Osteoblast (primary cell): ENCODE data around the gene MRPL37. TPM values are rescaled to one million over a fixed set of nuclear protein-coding genes. Genes with fewer than 3 reads are reported as not detected.

Experiments used
- DNase-seq: peaks from one replicate; pipeline ENCODE4 v3.0.0; 2011; ENCODE audit warnings: low spot score, mixed read lengths; ENCODE audit not compliant: insufficient read length; ENCODE audit errors: missing footprints
- H2AFZ ChIP-seq: 2 replicates; pipeline ENCODE4 v1.6.0; 2011; ENCODE audit warnings: mild to moderate bottlenecking, low read length
- H3K27ac ChIP-seq: 2 replicates; pipeline ENCODE4 v1.5.1; 2011; ENCODE audit warnings: mild to moderate bottlenecking, low read depth, low read length, moderate library complexity
- H3K27me3 ChIP-seq: 2 replicates; pipeline ENCODE4 v1.6.0; 2012; ENCODE audit warnings: mild to moderate bottlenecking, control low read depth, inconsistent platforms, low read length, moderate library complexity; ENCODE audit not compliant: insufficient read depth
- H3K36me3 ChIP-seq: 2 replicates; pipeline ENCODE4 v1.5.1; 2011; ENCODE audit warnings: mild to moderate bottlenecking, low read length, control low read depth, moderate library complexity; ENCODE audit not compliant: insufficient read depth
- H3K4me1 ChIP-seq: 2 replicates; pipeline ENCODE4 v1.5.1; 2011; ENCODE audit warnings: mild to moderate bottlenecking, low read length, control low read depth, moderate library complexity; ENCODE audit not compliant: insufficient read depth
- H3K4me2 ChIP-seq: 2 replicates; pipeline ENCODE4 v1.6.0; 2011; ENCODE audit warnings: mild to moderate bottlenecking, low read length; ENCODE audit not compliant: insufficient read depth
- H3K4me3 ChIP-seq: fragments of 200-600 bp; sonication (generic); 3 replicates; pipeline ENCODE4 v1.5.1; 2012; ENCODE audit warnings: mild to moderate bottlenecking, low read length, inconsistent platforms; ENCODE audit not compliant: insufficient read depth
- H3K79me2 ChIP-seq: 2 replicates; pipeline ENCODE4 v1.6.0; 2012; ENCODE audit warnings: mild to moderate bottlenecking, low read length, control low read depth, inconsistent platforms; ENCODE audit not compliant: insufficient read depth
- H3K9me3 ChIP-seq: 2 replicates; pipeline ENCODE4 v1.5.1; 2011; ENCODE audit warnings: low read depth, low read length, control low read depth
- H4K20me1 ChIP-seq: 2 replicates; pipeline ENCODE4 v1.6.0; 2012; ENCODE audit warnings: mild to moderate bottlenecking, low read length, control low read depth; ENCODE audit not compliant: insufficient read depth
- total RNA-seq: library from RNA; depleted of rRNA; stranded (reverse); fragments of >200 nt; gene quantifications from 2 replicates; pipeline ENCODE4 v1.2.3, GENCODE V29; 2012
- TF ChIP-seq, protein P1 (sequence below): IDR thresholded peaks from 2 replicates; pipeline ENCODE4 v1.5.1; 2011; ENCODE audit warnings: mild to moderate bottlenecking, low read depth, low read length, moderate library complexity; ENCODE audit errors: extremely low read depth

Gene MRPL37
- total RNA-seq, 1 donor = 88.7 TPM

DNA sequence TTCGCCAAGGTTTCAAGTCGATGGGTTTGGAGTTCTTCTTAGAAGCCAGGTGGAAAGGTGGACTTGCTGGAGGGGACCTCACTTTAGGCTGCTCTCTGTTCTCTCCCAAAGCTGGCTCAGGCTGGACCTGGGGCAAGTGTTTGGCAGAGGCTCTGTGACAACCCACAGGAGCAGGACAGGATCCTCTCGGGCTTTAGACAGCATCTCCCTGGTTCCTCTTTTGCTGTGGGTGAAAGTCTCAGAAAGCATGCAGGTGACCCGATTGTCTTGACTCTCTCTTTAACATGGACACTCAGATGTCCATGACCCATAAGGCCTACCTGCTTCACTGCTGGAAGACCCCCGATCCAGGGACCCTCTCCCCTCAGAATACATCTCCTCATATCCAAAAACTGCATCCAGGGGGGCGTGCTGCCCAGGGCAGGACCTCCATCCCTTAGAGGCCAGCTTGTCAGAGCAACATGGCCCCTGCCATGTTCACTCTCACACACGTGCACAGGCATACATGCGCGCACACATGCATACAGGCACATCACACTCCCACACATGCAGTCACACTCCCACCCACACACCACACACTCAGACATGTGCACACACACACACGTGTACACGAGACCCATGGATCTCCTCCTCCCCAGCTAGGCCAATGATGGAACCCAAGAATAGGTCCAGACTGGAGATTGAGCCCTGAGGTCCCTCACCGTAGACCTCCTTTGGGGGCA is 21.3 kb downstream of the MRPL37 start:
- H4K20me1 ChIP-seq = peaks cover 6% of the 10 kb centered on the region
- no peak overlapping the region for H3K4me3 ChIP-seq
- H3K27me3 ChIP-seq = no peaks in the 10 kb centered on the region
- no peaks in the 10 kb centered on the region for H3K79me2 ChIP-seq
- peaks cover 29% of the 10 kb centered on the region for H3K36me3 ChIP-seq
- TF ChIP-seq, protein P1, sequence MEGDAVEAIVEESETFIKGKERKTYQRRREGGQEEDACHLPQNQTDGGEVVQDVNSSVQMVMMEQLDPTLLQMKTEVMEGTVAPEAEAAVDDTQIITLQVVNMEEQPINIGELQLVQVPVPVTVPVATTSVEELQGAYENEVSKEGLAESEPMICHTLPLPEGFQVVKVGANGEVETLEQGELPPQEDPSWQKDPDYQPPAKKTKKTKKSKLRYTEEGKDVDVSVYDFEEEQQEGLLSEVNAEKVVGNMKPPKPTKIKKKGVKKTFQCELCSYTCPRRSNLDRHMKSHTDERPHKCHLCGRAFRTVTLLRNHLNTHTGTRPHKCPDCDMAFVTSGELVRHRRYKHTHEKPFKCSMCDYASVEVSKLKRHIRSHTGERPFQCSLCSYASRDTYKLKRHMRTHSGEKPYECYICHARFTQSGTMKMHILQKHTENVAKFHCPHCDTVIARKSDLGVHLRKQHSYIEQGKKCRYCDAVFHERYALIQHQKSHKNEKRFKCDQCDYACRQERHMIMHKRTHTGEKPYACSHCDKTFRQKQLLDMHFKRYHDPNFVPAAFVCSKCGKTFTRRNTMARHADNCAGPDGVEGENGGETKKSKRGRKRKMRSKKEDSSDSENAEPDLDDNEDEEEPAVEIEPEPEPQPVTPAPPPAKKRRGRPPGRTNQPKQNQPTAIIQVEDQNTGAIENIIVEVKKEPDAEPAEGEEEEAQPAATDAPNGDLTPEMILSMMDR = no peak
- H2AFZ ChIP-seq = no peak overlapping the region
- peak overlapping the region; percentile 87 for H3K27ac ChIP-seq
- no peaks in the 10 kb centered on the region for H3K9me3 ChIP-seq
- peak; percentile 58 for DNase-seq
- peaks cover 25% of the 10 kb centered on the region for H3K4me1 ChIP-seq
- no peak overlapping the region for H3K4me2 ChIP-seq

DNA sequence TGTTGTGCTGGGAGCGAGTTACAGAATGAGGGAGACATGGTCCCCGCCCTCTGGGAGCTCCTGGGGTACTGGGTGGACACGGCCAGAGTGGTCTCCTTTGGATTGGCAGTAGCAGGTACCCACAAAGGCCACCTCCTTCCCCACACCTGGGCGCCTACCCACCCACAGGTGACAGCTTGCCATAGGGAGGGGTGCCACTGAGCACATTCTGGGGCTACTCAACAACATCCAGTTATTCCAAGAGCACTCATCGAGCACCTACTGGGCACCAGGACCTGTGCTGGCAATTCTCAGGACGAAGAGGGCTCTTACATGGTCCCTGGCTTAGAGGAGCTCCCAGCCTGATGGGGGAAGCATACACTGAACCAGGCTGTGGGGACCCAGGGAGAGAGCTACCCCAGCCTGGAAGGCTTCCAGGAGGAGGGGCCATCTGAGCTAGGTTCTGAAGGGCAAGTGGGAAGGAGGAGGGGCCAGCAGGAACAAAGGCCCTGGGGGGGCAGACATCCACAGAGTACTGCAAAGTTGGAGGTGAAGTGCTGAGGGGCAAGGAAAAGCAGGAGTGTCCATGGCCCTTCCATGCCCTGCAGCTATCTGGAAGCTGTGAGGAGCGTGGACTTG is 22.0 kb downstream of the MRPL37 start:
- Histone ChIP-seq H3K27ac (no peak overlapping the region), H3K4me1 (peaks cover 25% of the 10 kb centered on the region), H3K36me3 (peaks cover 22% of the 10 kb centered on the region), H3K4me2 (no peak overlapping the region), H3K9me3 (no peaks in the 10 kb centered on the region), H3K27me3 (no peaks in the 10 kb centered on the region), H3K4me3 (no peak overlapping the region), H3K79me2 (no peaks in the 10 kb centered on the region), H4K20me1 (peaks cover 6% of the 10 kb centered on the region), H2AFZ (no peak overlapping the region)
- TF ChIP-seq, protein P1 = no peak
- peak; percentile 53 for DNase-seq

DNA sequence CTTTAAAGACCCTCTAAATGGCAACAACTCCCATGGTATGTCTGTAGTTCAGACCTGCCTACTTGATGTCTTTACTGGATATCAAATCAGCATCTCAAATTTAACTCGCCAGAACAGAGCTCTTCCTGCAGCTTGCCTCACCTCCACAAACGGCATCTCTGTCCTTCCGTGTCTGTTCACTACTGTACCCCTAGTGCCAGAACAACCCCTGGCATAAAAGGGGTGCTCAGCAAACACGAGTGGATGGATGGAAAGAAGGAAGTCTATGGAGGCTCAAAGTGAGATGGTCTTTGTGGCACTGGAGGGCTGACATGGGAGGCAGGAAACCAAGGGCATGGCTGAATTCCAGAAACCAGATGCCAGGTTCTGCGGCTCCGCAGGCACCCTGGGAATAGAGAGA is 22.7 kb downstream of the MRPL37 start:
- Histone ChIP-seq H3K27me3 (no peaks in the 10 kb centered on the region), H3K4me2 (no peak overlapping the region), H3K4me1 (peaks cover 32% of the 10 kb centered on the region), H4K20me1 (peaks cover 6% of the 10 kb centered on the region), H3K4me3 (no peak overlapping the region), H3K27ac (no peak overlapping the region), H3K9me3 (no peaks in the 10 kb centered on the region), H2AFZ (no peak overlapping the region), H3K79me2 (no peaks in the 10 kb centered on the region), H3K36me3 (peaks cover 14% of the 10 kb centered on the region)
- TF ChIP-seq, protein P1 = no peak
- peak; percentile 62 for DNase-seq

DNA sequence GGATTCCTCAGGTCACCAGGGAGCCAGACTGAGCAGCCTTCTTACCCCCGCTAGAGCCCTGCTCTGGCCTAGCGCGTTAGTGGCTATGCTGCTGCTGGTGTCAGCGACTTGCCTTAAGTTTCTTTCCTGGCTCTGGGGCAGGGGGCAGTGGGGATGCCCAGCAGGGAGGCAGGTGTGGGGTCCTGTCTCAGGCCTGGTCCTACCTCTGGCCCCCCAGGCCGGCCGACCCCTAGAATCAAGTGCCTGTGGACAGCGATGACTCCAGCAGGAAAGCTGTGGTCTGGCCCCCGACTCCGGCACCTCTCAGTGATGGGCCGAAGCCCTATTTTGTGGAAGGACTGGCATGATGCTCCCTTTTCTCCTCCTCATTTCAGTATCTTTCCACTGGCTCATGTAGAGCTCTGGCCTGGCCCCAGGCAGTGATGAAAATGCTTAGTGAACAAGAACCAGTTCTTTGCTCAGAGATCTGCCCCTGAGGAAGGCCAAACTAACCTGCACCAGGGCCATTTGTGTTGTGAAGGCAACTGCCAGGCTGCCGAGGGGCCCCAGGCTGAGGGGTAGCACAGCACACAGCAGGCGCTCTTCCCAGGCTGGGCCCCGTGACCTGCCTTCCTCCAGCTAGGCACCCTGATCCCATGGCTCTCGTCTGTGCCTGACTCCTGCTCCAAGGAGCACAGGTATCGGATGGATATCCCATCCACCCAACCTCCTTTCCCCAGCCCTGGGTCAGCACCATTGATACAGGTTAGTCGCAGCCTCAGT is 23.7 kb downstream of the MRPL37 start:
- TF ChIP-seq, protein P1 = no peak
- no peak overlapping the region for H3K4me3 ChIP-seq
- peaks cover 5% of the 10 kb centered on the region for H3K36me3 ChIP-seq

More for the DNA sequence above, 23.7 kb downstream of the MRPL37 start:
- H3K27ac ChIP-seq = no peak overlapping the region
- no peak overlapping the region for H2AFZ ChIP-seq
- no peaks in the 10 kb centered on the region for H3K27me3 ChIP-seq
- no peaks in the 10 kb centered on the region for H3K9me3 ChIP-seq
- DNase-seq = peak; percentile 21
- H3K4me2 ChIP-seq = no peak overlapping the region
- peaks cover 32% of the 10 kb centered on the region for H3K4me1 ChIP-seq
- H3K79me2 ChIP-seq = no peaks in the 10 kb centered on the region
- H4K20me1 ChIP-seq = peaks cover 6% of the 10 kb centered on the region
